GM13977 (cell line): ENCODE measurements around the gene DNLZ.

Source experiments
- DNase-seq: peaks from one replicate; pipeline ENCODE4 v3.0.0; 2012; ENCODE audit warnings: low spot score
- CTCF ChIP-seq: IDR thresholded peaks from 2 replicates; pipeline ENCODE4 v1.5.1; 2012; ENCODE audit warnings: mild to moderate bottlenecking, control low read depth; ENCODE audit not compliant: insufficient read depth; ENCODE audit errors: extremely low read depth, missing control alignments
- in situ Hi-C: fragments of 300-500 bp; cut with MboI; formaldehyde crosslinking; loops from one replicate; pipeline ENCODE4 v1.12.0; 2022; ENCODE audit warnings: low sequenced_read_pairs, low pct_unique_long_range_greater_than_20kb, mixed read lengths, inconsistent platforms; ENCODE audit not compliant: unreplicated experiment

The DNLZ gene

GRCh38 chr9:136387217-136387616 lies 23.7 kb upstream of the DNLZ start:
- in situ Hi-C loops, result no loop called here
- TF ChIP-seq CTCF, result no peak
- DNase-seq, result no peak

GRCh38 chr9:136386018-136386417 lies 22.5 kb upstream of the DNLZ start:
- DNase-seq, result no peak
- in situ Hi-C loops, result no loop called here

GRCh38 chr9:136385015-136385414 lies 21.5 kb upstream of the DNLZ start:
- TF ChIP-seq CTCF, result no peak
- DNase-seq, result no peak
- in situ Hi-C loops, result no loop called here

More at GRCh38 chr9:136386018-136386417, 22.5 kb upstream of the DNLZ start:
- TF ChIP-seq CTCF, result no peak

- in situ Hi-C loops, result no loop called here
- DNase-seq, result no peak
- TF ChIP-seq CTCF, result no peak
Observed at GRCh38 chr9:136383436-136383835, 19.9 kb upstream of the DNLZ start.

- in situ Hi-C loops, result no loop called here
- no peak for DNase-seq
- TF ChIP-seq CTCF, result no peak
Observed at GRCh38 chr9:136381966-136382513, 18.5 kb upstream of the DNLZ start.

- DNase-seq, result no peak
- in situ Hi-C loops, result no loop called here
- no peak for TF ChIP-seq CTCF
Observed at GRCh38 chr9:136381311-136381710, 17.8 kb upstream of the DNLZ start.

- TF ChIP-seq CTCF, result no peak
- DNase-seq, result no peak
- in situ Hi-C loops, result no loop called here
Observed at GRCh38 chr9:136380381-136380780, 16.8 kb upstream of the DNLZ start.
